ENCODE data around the gene IL17RA.
A peak's percentile ranks its signal among the peaks of the same experiment; 100 is the strongest.
"Not testable (repeated sequence)": the region's sequence is repeated elsewhere in the genome, so short reads cannot be mapped to it uniquely, and the experiment has no call there.

Gene IL17RA

GRCh38 chr22:17130199-17130598 lies 45.4 kb downstream of the IL17RA start:
- no peak for DNase-seq

- DNase-seq: peak; percentile 15
Observed at GRCh38 chr22:17131686-17132085, 46.9 kb downstream of the IL17RA start.

GRCh38 chr22:17132112-17132511 lies 47.3 kb downstream of the IL17RA start:
- DNase-seq: no peak

- no peak for DNase-seq
Observed at GRCh38 chr22:17133137-17133536, 48.3 kb downstream of the IL17RA start.

GRCh38 chr22:17135153-17135760 lies 50.5 kb downstream of the IL17RA start:
- DNase-seq: no peak

GRCh38 chr22:17137170-17137569 lies 52.4 kb downstream of the IL17RA start:
- DNase-seq: no peak

- DNase-seq: no peak
Observed at GRCh38 chr22:17137861-17138425, 53.1 kb downstream of the IL17RA start.

GRCh38 chr22:17138513-17138912 lies 53.7 kb downstream of the IL17RA start:
- DNase-seq: no peak

- DNase-seq: no peak
Observed at GRCh38 chr22:17140022-17140421, 55.2 kb downstream of the IL17RA start.

- DNase-seq: no peak
Observed at GRCh38 chr22:17140826-17141766, 56.3 kb downstream of the IL17RA start.

GRCh38 chr22:17143101-17143500 lies 58.3 kb downstream of the IL17RA start:
- DNase-seq: no peak

GRCh38 chr22:17143826-17144225 lies 59.0 kb downstream of the IL17RA start:
- no peak for DNase-seq

- DNase-seq: no peak
Observed at GRCh38 chr22:17145021-17145680, 60.4 kb downstream of the IL17RA start.

GRCh38 chr22:17147458-17147857 lies 62.7 kb downstream of the IL17RA start:
- DNase-seq: not testable (repeated sequence)

GRCh38 chr22:17149076-17149815 lies 64.4 kb downstream of the IL17RA start:
- no peak for DNase-seq

GRCh38 chr22:17152340-17152739 lies 67.5 kb downstream of the IL17RA start:
- no peak for DNase-seq

- DNase-seq: no peak
Observed at GRCh38 chr22:17152971-17153370, 68.2 kb downstream of the IL17RA start.

- no peak for DNase-seq
Observed at GRCh38 chr22:17155941-17156340, 71.1 kb downstream of the IL17RA start.

GRCh38 chr22:17157714-17158113 lies 72.9 kb downstream of the IL17RA start:
- DNase-seq: no peak

- no peak for DNase-seq
Observed at GRCh38 chr22:17158176-17158567, 73.4 kb downstream of the IL17RA start.

GRCh38 chr22:17158568-17159503 lies 74.0 kb downstream of the IL17RA start, which contains the start of gene HDHD5:
HDHD5 (minus strand) TSS chr22:17159277; CDS start chr22:17159251, 26 bp downstream.
- peak; percentile 90 for DNase-seq
